ENCODE data around the gene NMB. TPM values are rescaled to one million over a fixed set of nuclear protein-coding genes. Genes with fewer than 3 reads are reported as not detected.

Gene NMB
- total RNA-seq, 1 donor from 2014 or later = 2.9 TPM

DNA sequence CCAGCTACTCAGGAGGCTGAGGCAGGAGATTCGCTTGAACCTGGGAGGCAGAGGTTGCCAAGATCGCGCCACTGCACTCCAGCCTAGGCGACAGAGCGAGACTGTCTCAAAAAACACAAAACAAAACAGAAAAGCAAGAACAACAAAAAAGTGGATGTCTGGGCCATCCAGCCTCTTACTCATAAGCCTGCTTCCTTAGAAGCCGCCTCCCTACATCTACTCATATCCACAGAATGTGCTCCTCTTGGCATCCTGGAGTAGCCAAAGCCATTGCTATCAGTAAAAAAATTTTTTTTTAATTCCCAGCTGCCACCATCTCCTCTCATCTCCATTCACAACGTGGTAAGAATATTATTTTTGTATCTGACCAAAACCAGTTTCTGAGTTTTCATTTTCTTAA lies 46.4 kb downstream of the NMB start:
- no peaks in the 10 kb centered on the region for H3K27me3 Mint-ChIP-seq
- ATAC-seq (ENCODE audit: low read depth) (no peak), DNase-seq (no peak)
- intact Hi-C loops (cut with micrococcal nuclease) = no loop called here
- peaks cover 19% of the 10 kb centered on the region for H3K4me1 Mint-ChIP-seq
- no peak overlapping the region for H3K27ac Mint-ChIP-seq
- no peaks in the 10 kb centered on the region for H3K9me3 Mint-ChIP-seq
- peaks cover 55% of the 10 kb centered on the region for H3K36me3 Mint-ChIP-seq (ENCODE audit: low read depth)
- no peak overlapping the region for H3K4me3 Mint-ChIP-seq
- TF ChIP-seq, protein P1, sequence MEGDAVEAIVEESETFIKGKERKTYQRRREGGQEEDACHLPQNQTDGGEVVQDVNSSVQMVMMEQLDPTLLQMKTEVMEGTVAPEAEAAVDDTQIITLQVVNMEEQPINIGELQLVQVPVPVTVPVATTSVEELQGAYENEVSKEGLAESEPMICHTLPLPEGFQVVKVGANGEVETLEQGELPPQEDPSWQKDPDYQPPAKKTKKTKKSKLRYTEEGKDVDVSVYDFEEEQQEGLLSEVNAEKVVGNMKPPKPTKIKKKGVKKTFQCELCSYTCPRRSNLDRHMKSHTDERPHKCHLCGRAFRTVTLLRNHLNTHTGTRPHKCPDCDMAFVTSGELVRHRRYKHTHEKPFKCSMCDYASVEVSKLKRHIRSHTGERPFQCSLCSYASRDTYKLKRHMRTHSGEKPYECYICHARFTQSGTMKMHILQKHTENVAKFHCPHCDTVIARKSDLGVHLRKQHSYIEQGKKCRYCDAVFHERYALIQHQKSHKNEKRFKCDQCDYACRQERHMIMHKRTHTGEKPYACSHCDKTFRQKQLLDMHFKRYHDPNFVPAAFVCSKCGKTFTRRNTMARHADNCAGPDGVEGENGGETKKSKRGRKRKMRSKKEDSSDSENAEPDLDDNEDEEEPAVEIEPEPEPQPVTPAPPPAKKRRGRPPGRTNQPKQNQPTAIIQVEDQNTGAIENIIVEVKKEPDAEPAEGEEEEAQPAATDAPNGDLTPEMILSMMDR (IDR thresholded peaks at IDR 0.05) = no peak
- ChIA-PET CTCF (interaction anchor here (0.8 kb wide), 1 partner anchor 41 kb away, joined by 3 read pairs; no protein-coding TSS in a partner anchor), POLR2A (no interaction called here)

DNA sequence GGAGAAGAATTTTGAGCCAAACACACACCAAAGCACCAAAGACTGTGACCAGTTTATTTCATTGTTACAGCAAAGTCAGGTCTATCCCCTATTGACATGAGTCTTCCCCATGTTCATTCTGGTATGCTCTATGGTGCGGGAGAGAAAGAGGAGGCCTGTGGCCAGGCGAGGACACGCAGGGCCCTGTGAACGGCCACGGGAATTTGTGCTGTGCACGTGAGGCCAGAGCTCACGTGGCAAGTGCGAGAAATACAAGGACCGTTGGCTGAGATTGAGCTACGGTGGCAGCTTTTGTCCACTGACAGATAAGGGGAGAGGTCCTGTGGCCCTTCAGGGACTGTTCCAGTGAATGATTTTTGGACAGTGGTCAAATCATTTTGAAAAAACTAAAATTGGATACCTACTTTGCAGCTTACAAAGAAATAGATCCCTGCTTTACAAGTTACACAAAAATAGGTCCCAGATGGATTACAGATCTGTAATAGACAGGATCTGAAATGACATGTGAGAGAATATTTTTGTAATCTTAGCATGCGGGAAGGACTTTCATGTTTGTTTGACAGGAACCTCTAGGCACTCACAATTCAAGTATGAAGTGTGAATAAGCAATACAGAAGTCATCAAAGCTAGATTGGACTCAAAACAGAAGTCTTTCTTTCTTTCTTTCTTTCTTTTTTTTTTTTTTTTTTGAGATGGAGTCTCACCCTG lies 48.0 kb downstream of the NMB start:
- H3K9me3 Mint-ChIP-seq = no peaks in the 10 kb centered on the region
- no peaks in the 10 kb centered on the region for H3K27me3 Mint-ChIP-seq
- no peak overlapping the region for H3K4me3 Mint-ChIP-seq
- H3K36me3 Mint-ChIP-seq (ENCODE audit: low read depth) = peaks cover 65% of the 10 kb centered on the region
- DNase-seq (no peak), ATAC-seq (ENCODE audit: low read depth) (no peak)
- intact Hi-C loops (cut with micrococcal nuclease) = no loop called here
- ChIA-PET CTCF (interaction anchor here (1.8 kb wide), 1 partner anchor 11 kb away, joined by 6 read pairs; no protein-coding TSS in a partner anchor), POLR2A (interaction anchor here (0.5 kb wide), 1 partner anchor 8 kb away, joined by 6 read pairs; no protein-coding TSS in a partner anchor)
- no peak overlapping the region for H3K27ac Mint-ChIP-seq
- TF ChIP-seq, protein P1 (IDR thresholded peaks at IDR 0.05) = no peak
- peaks cover 32% of the 10 kb centered on the region for H3K4me1 Mint-ChIP-seq

DNA sequence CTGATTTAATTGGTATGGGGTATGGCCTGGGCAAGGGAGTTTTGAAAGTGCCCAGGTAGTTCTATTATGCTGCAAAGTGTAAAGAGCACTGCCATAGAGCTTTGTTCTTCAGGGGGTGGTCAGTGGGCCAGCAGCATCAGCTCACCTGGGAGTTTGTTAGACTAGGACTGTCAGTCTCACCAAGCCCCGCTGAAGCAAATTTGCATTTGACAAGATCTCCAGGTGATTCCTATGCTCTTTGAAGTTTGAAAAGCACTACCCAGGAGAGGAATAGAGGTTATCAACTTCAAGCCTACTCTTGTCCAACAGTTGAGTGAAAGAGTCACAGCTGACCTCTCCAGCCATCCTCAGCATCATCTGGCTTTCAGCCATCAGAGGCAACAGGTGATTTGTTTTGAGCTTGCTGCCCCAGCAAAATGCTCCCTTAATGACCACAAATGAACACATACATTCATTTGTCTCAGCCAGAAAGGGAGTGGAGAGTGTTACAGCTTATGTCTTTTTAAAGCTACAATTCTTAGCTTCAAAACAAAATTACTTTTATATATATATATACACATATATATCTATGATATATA lies 49.2 kb downstream of the NMB start:
- intact Hi-C loops (cut with micrococcal nuclease) = no loop called here
- Mint-ChIP-seq H3K27me3 (no peaks in the 10 kb centered on the region), H3K4me3 (no peak overlapping the region), H3K27ac (no peak overlapping the region), H3K9me3 (no peaks in the 10 kb centered on the region), H3K36me3 (ENCODE audit: low read depth) (peaks cover 66% of the 10 kb centered on the region), H3K4me1 (peaks cover 42% of the 10 kb centered on the region)
- TF ChIP-seq, protein P1 (IDR thresholded peaks at IDR 0.05) = no peak
- ChIA-PET CTCF (interaction anchor here (1.8 kb wide), 1 partner anchor 10 kb away, joined by 6 read pairs; no protein-coding TSS in a partner anchor), POLR2A (interaction anchor here (0.5 kb wide), 1 partner anchor 667 kb away, joined by 7 read pairs; no protein-coding TSS in a partner anchor)
- DNase-seq (no peak), ATAC-seq (ENCODE audit: low read depth) (no peak)

DNA sequence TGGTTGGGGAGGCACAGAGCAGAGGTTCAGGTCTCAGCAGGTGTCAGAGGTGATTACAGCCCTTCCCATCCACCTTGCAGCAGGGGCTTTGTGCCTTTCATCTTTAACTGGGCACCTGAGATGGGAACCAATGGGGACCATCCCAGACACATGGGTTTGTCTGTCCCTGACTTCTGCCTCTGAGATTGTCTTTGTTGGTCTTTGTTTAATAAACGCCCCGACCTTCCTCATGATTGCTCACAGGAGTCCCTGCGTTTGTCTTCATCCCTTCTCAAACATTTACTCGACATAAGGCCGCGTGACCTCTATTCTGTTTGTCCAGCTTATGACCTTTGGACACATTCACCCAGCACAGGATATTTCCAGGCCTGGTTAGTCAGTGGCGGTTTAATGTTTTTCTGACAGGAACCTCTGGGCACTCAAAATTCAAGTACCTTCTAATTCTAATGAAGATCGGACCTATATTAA lies 51.3 kb downstream of the NMB start:
- peaks cover 61% of the 10 kb centered on the region for H3K4me1 Mint-ChIP-seq
- CTCF ChIA-PET = interaction anchor here (0.6 kb wide), 1 partner anchor 21 kb away, joined by 5 read pairs; no protein-coding TSS in a partner anchor
- TF ChIP-seq, protein P1 (IDR thresholded peaks at IDR 0.05) = no peak
- no peaks in the 10 kb centered on the region for H3K9me3 Mint-ChIP-seq
- DNase-seq (no peak), ATAC-seq (ENCODE audit: low read depth) (no peak)
- no peak overlapping the region for H3K4me3 Mint-ChIP-seq
- POLR2A ChIA-PET = no interaction called here
- intact Hi-C loops (cut with micrococcal nuclease) = no loop called here
- H3K36me3 Mint-ChIP-seq (ENCODE audit: low read depth) = peaks cover 65% of the 10 kb centered on the region
- H3K27ac Mint-ChIP-seq = no peak overlapping the region
- H3K27me3 Mint-ChIP-seq = no peaks in the 10 kb centered on the region

DNA sequence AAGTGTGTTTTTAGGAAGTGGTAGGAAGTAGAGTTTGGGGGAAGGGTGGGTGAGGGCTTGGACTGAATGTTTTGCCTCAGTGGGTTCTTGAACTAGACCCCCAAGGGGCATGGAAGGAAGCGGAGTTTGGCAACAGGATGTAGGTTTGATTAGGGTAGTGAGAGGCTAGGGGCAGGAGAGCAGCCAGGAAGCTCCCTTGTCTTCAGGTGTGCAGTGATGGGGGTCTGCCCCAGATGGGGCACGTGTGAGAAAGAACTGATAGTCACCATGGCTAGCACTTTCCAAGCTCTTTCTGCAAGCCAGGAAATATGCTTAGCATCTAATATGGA lies 52.5 kb downstream of the NMB start:
- ChIA-PET CTCF (no interaction called here), POLR2A (interaction anchor here (0.6 to 2.0 kb wide), 6 partner anchors 14 to 81 kb away, joined by 3 to 17 read pairs (median 3); partner anchors contain the start of gene WDR73)
- DNase-seq = no peak
- ATAC-seq (ENCODE audit: low read depth) = no peak
- Mint-ChIP-seq H3K27ac (peak overlapping the region; percentile 85), H3K4me3 (peak overlapping the region; percentile 77), H3K27me3 (no peaks in the 10 kb centered on the region), H3K36me3 (ENCODE audit: low read depth) (peaks cover 63% of the 10 kb centered on the region), H3K4me1 (peaks cover 66% of the 10 kb centered on the region), H3K9me3 (no peaks in the 10 kb centered on the region)
- TF ChIP-seq, protein P1 (IDR thresholded peaks at IDR 0.05) = no peak
- intact Hi-C loops (cut with micrococcal nuclease) = no loop called here

Measured in activated B cell treated with CpG ODN at 0.5 μM for 24 hours (primary cell).